ENCODE results near the gene PATZ1.

The PATZ1 gene

GRCh38 chr22:31341386-31342088, 4.6 kb downstream of the PATZ1 start:
- Histone ChIP-seq H3K9ac (ENCODE audit: low read depth, low read length) (peak overlapping the region; percentile 12), H3K4me1 (ENCODE audit: control insufficient read depth, insufficient read depth, low read length) (peaks cover 14% of the 10 kb centered on the region), H3K36me3 (ENCODE audit: control insufficient read depth, insufficient read depth, low read length) (peaks cover 22% of the 10 kb centered on the region), H3K27me3 (ENCODE audit: control insufficient read depth, insufficient read depth, low read length) (no peaks in the 10 kb centered on the region), H3K4me3 (ENCODE audit: low read depth, low read length) (no peak overlapping the region), H3K9me3 (ENCODE audit: control insufficient read depth, insufficient read depth, low read length) (no peaks in the 10 kb centered on the region)

- no peak overlapping the region for H3K4me3 ChIP-seq (ENCODE audit: low read depth, low read length)
- H3K4me1 ChIP-seq (ENCODE audit: control insufficient read depth, insufficient read depth, low read length), result peaks cover 14% of the 10 kb centered on the region
- H3K36me3 ChIP-seq (ENCODE audit: control insufficient read depth, insufficient read depth, low read length), result peaks cover 22% of the 10 kb centered on the region
Measured at GRCh38 chr22:31340765-31341247, 5.3 kb downstream of the PATZ1 start.

GRCh38 chr22:31340360-31340759, 5.8 kb downstream of the PATZ1 start:
- peaks cover 24% of the 10 kb centered on the region for H3K36me3 ChIP-seq (ENCODE audit: control insufficient read depth, insufficient read depth, low read length)

More at GRCh38 chr22:31340765-31341247, 5.3 kb downstream of the PATZ1 start:
- H3K27me3 ChIP-seq (ENCODE audit: control insufficient read depth, insufficient read depth, low read length), result no peaks in the 10 kb centered on the region
- H3K9me3 ChIP-seq (ENCODE audit: control insufficient read depth, insufficient read depth, low read length), result no peaks in the 10 kb centered on the region
- H3K9ac ChIP-seq (ENCODE audit: low read depth, low read length), result no peak overlapping the region

GRCh38 chr22:31339148-31339832, 6.9 kb downstream of the PATZ1 start:
- H3K4me1 ChIP-seq (ENCODE audit: control insufficient read depth, insufficient read depth, low read length), result peaks cover 11% of the 10 kb centered on the region
- H3K36me3 ChIP-seq (ENCODE audit: control insufficient read depth, insufficient read depth, low read length), result peaks cover 34% of the 10 kb centered on the region
- H3K4me3 ChIP-seq (ENCODE audit: low read depth, low read length), result no peak overlapping the region
- H3K9ac ChIP-seq (ENCODE audit: low read depth, low read length), result no peak overlapping the region
- H3K9me3 ChIP-seq (ENCODE audit: control insufficient read depth, insufficient read depth, low read length), result no peaks in the 10 kb centered on the region
- H3K27me3 ChIP-seq (ENCODE audit: control insufficient read depth, insufficient read depth, low read length), result no peaks in the 10 kb centered on the region

More at GRCh38 chr22:31340360-31340759, 5.8 kb downstream of the PATZ1 start:
- Histone ChIP-seq H3K4me1 (ENCODE audit: control insufficient read depth, insufficient read depth, low read length) (peaks cover 14% of the 10 kb centered on the region), H3K9me3 (ENCODE audit: control insufficient read depth, insufficient read depth, low read length) (no peaks in the 10 kb centered on the region), H3K9ac (ENCODE audit: low read depth, low read length) (no peak overlapping the region), H3K27me3 (ENCODE audit: control insufficient read depth, insufficient read depth, low read length) (no peaks in the 10 kb centered on the region), H3K4me3 (ENCODE audit: low read depth, low read length) (no peak overlapping the region)

GRCh38 chr22:31337178-31337577, 9.0 kb downstream of the PATZ1 start:
- H3K4me1 ChIP-seq (ENCODE audit: control insufficient read depth, insufficient read depth, low read length), result peaks cover 2% of the 10 kb centered on the region
- H3K36me3 ChIP-seq (ENCODE audit: control insufficient read depth, insufficient read depth, low read length), result peaks cover 37% of the 10 kb centered on the region
- no peak overlapping the region for H3K4me3 ChIP-seq (ENCODE audit: low read depth, low read length)
- H3K9ac ChIP-seq (ENCODE audit: low read depth, low read length), result no peak overlapping the region
- no peaks in the 10 kb centered on the region for H3K9me3 ChIP-seq (ENCODE audit: control insufficient read depth, insufficient read depth, low read length)
- H3K27me3 ChIP-seq (ENCODE audit: control insufficient read depth, insufficient read depth, low read length), result no peaks in the 10 kb centered on the region

GRCh38 chr22:31334329-31334728, 11.8 kb downstream of the PATZ1 start:
- no peak overlapping the region for H3K4me3 ChIP-seq (ENCODE audit: low read depth, low read length)
- H3K9ac ChIP-seq (ENCODE audit: low read depth, low read length), result no peak overlapping the region
- no peaks in the 10 kb centered on the region for H3K4me1 ChIP-seq (ENCODE audit: control insufficient read depth, insufficient read depth, low read length)
- H3K9me3 ChIP-seq (ENCODE audit: control insufficient read depth, insufficient read depth, low read length), result no peaks in the 10 kb centered on the region
- H3K36me3 ChIP-seq (ENCODE audit: control insufficient read depth, insufficient read depth, low read length), result peaks cover 28% of the 10 kb centered on the region
- no peaks in the 10 kb centered on the region for H3K27me3 ChIP-seq (ENCODE audit: control insufficient read depth, insufficient read depth, low read length)

- Histone ChIP-seq H3K4me1 (ENCODE audit: control insufficient read depth, insufficient read depth, low read length) (no peaks in the 10 kb centered on the region), H3K9ac (ENCODE audit: low read depth, low read length) (no peak overlapping the region), H3K36me3 (ENCODE audit: control insufficient read depth, insufficient read depth, low read length) (peaks cover 31% of the 10 kb centered on the region), H3K27me3 (ENCODE audit: control insufficient read depth, insufficient read depth, low read length) (no peaks in the 10 kb centered on the region), H3K4me3 (ENCODE audit: low read depth, low read length) (no peak overlapping the region), H3K9me3 (ENCODE audit: control insufficient read depth, insufficient read depth, low read length) (no peaks in the 10 kb centered on the region)
Measured at GRCh38 chr22:31333641-31334040, 12.5 kb downstream of the PATZ1 start.

- H3K9ac ChIP-seq (ENCODE audit: low read depth, low read length), result no peak overlapping the region
- no peaks in the 10 kb centered on the region for H3K4me1 ChIP-seq (ENCODE audit: control insufficient read depth, insufficient read depth, low read length)
- H3K4me3 ChIP-seq (ENCODE audit: low read depth, low read length), result no peak overlapping the region
- H3K27me3 ChIP-seq (ENCODE audit: control insufficient read depth, insufficient read depth, low read length), result no peaks in the 10 kb centered on the region
- H3K36me3 ChIP-seq (ENCODE audit: control insufficient read depth, insufficient read depth, low read length), result peaks cover 38% of the 10 kb centered on the region
- H3K9me3 ChIP-seq (ENCODE audit: control insufficient read depth, insufficient read depth, low read length), result no peaks in the 10 kb centered on the region
Measured at GRCh38 chr22:31332886-31333285, 13.3 kb downstream of the PATZ1 start.

- H3K4me1 ChIP-seq (ENCODE audit: control insufficient read depth, insufficient read depth, low read length), result no peaks in the 10 kb centered on the region
- no peak overlapping the region for H3K4me3 ChIP-seq (ENCODE audit: low read depth, low read length)
Measured at GRCh38 chr22:31332010-31332409, 14.1 kb downstream of the PATZ1 start.

GRCh38 chr22:31329453-31330215, 16.5 kb downstream of the PATZ1 start:
- Histone ChIP-seq H3K4me3 (ENCODE audit: low read depth, low read length) (no peak overlapping the region), H3K9ac (ENCODE audit: low read depth, low read length) (no peak overlapping the region), H3K36me3 (ENCODE audit: control insufficient read depth, insufficient read depth, low read length) (peaks cover 48% of the 10 kb centered on the region), H3K27me3 (ENCODE audit: control insufficient read depth, insufficient read depth, low read length) (no peaks in the 10 kb centered on the region), H3K4me1 (ENCODE audit: control insufficient read depth, insufficient read depth, low read length) (no peaks in the 10 kb centered on the region), H3K9me3 (ENCODE audit: control insufficient read depth, insufficient read depth, low read length) (no peaks in the 10 kb centered on the region)

More at GRCh38 chr22:31332010-31332409, 14.1 kb downstream of the PATZ1 start:
- peaks cover 46% of the 10 kb centered on the region for H3K36me3 ChIP-seq (ENCODE audit: control insufficient read depth, insufficient read depth, low read length)
- H3K9ac ChIP-seq (ENCODE audit: low read depth, low read length), result no peak overlapping the region
- no peaks in the 10 kb centered on the region for H3K9me3 ChIP-seq (ENCODE audit: control insufficient read depth, insufficient read depth, low read length)
- no peaks in the 10 kb centered on the region for H3K27me3 ChIP-seq (ENCODE audit: control insufficient read depth, insufficient read depth, low read length)

- no peak overlapping the region for H3K9ac ChIP-seq (ENCODE audit: low read depth, low read length)
- no peaks in the 10 kb centered on the region for H3K4me1 ChIP-seq (ENCODE audit: control insufficient read depth, insufficient read depth, low read length)
- no peaks in the 10 kb centered on the region for H3K9me3 ChIP-seq (ENCODE audit: control insufficient read depth, insufficient read depth, low read length)
- peaks cover 46% of the 10 kb centered on the region for H3K36me3 ChIP-seq (ENCODE audit: control insufficient read depth, insufficient read depth, low read length)
- H3K27me3 ChIP-seq (ENCODE audit: control insufficient read depth, insufficient read depth, low read length), result no peaks in the 10 kb centered on the region
- no peak overlapping the region for H3K4me3 ChIP-seq (ENCODE audit: low read depth, low read length)
Measured at GRCh38 chr22:31329029-31329428, 17.1 kb downstream of the PATZ1 start.

Data from iPS-15b (cell line).